GM21723 (cell line): Measurements from ENCODE around the gene BRD3.

Experiments
- ATAC-seq: cut with Tn5 transposase; IDR thresholded peaks from one replicate; pipeline ENCODE4 v1.9.1; 2021; ENCODE audit warnings: mild to moderate bottlenecking, moderate library complexity; ENCODE audit not compliant: unreplicated experiment

Gene BRD3

GRCh38 chr9:134040176-134040565 is 27.7 kb downstream of the BRD3 start:
- ATAC-seq = no peak

GRCh38 chr9:134039386-134040175 is 28.2 kb downstream of the BRD3 start:
- ATAC-seq = no peak

- ATAC-seq = no peak
These were observed 30.2 kb downstream of the BRD3 start for GRCh38 chr9:134037641-134038040.

- no peak for ATAC-seq
These were observed 31.7 kb downstream of the BRD3 start for GRCh38 chr9:134036130-134036529.

GRCh38 chr9:134035041-134036039 is 32.5 kb downstream of the BRD3 start:
- no peak for ATAC-seq

GRCh38 chr9:134034215-134035040 is 33.4 kb downstream of the BRD3 start:
- no peak for ATAC-seq

GRCh38 chr9:134033516-134034214 is 34.2 kb downstream of the BRD3 start:
- ATAC-seq = no peak

GRCh38 chr9:134032456-134033222 is 35.2 kb downstream of the BRD3 start:
- no peak for ATAC-seq

GRCh38 chr9:134031783-134032182 is 36.0 kb downstream of the BRD3 start:
- ATAC-seq = no peak

- no peak for ATAC-seq
These were observed 36.9 kb downstream of the BRD3 start for GRCh38 chr9:134030821-134031470.

GRCh38 chr9:134029248-134030226 is 38.3 kb downstream of the BRD3 start:
- ATAC-seq = no peak

GRCh38 chr9:134028575-134029247 is 39.1 kb downstream of the BRD3 start:
- ATAC-seq = no peak

GRCh38 chr9:134028076-134028475 is 39.8 kb downstream of the BRD3 start:
- ATAC-seq = no peak

- no peak for ATAC-seq
These were observed 40.3 kb downstream of the BRD3 start for GRCh38 chr9:134027561-134027960.

- no peak for ATAC-seq
These were observed 40.8 kb downstream of the BRD3 start for GRCh38 chr9:134026981-134027380.

GRCh38 chr9:134026581-134026980 is 41.2 kb downstream of the BRD3 start:
- no peak for ATAC-seq
